ENCODE data around the gene ZFP90.
A peak's percentile ranks its signal among the peaks of the same experiment; 100 is the strongest.

Gene ZFP90

DNA sequence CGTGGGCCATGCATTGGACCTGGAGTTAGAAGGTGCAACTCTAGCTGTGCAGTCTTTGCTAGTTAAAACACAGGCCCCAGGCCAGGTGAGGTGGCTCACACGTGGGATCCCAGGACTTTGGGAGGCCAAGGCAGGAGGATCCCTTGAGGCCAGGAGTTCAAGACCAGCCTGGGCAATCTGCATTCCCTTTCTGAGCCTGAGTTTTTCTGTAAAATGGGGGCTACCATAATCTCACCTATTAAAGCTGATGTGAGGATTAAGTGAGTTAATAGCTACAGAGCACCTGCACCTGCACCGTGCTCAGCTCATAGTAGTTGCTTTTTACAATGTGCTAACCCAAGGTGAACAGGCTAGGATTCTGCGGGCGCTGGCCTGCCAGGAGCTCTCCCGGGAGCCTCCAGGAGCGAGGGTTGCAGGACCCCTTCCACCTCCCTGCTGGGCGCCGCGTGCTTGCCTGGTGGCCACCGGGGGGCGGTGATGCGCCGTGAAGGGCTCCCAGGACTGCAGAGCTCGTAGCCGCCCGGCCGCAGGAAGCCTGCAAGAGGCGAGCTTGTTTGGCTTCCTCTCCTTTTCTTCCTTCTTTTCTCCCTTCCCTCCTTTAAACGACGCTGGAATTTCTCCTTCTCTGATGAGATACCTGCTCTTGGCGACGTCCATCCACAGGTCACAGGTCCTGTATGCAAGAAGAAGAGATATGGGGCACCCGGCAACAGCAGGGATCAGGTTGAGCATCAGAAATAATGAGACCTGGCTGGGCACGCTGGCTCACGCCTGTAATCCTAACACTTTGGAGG is 51.3 kb downstream of the ZFP90 start:
- peak in 4 of 5 experiments; percentile 42 to 58 (median 53) for DNase-seq

DNA sequence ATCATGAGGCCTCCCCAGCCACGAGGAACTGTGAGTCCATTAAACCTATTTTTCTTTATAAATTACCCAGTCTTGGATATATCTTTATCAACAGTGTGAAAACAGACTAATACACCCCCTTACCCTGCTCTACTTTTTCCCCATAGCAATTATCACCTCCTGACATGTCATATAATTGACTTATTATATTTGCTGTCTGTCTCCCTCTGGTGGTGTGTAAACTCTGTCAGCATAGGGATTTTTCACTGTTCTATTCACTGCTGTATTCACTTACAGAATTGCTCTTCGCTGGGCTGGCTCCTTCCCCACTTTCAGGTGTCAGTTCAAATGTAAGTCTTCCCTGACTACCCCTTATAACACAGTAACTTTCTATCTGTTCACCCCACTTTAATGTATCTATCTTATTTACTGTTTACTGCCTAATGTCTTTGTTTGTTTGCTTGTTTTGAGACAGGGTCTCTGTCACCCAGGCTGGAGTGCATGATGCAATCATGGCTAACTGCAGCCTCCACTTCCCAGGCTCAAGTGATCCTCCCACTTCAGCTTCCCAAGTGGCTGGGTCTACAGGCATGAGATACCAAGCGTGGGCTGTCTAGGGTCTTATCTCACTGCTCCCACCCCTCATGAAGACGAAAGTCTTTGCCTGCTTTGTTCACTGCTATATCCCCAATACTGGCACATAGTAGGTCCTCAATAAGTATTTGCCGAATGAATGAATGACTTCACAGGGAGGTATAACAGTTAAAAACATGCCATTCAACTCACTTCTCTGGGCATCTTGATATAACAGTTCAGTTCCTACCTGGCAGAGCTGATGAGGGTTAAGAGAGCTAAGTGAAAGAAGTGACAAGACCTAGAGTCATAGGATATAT is 53.6 kb downstream of the ZFP90 start:
- peak in 2 of 5 experiments; percentile 13 to 30 for DNase-seq

DNA sequence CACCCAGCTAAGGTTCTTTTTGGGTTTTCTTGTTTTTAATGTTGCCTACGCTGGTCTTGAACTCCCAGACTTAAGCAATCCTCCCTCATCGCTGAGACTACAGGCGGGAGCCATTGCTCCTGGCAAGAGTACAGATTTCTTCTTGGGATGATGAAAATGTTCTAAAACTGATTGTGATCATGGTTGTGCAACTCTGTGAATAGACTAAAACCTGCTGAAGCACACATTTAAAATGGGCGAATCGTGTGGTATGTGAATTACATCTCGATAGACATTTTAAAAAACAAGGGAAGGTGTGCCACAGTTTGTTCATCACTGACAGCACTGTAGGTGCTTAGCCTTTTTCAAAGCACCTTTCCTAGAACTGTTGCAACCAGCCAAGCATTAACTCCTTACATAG is 57.2 kb downstream of the ZFP90 start:
- DNase-seq = no peak

DNA sequence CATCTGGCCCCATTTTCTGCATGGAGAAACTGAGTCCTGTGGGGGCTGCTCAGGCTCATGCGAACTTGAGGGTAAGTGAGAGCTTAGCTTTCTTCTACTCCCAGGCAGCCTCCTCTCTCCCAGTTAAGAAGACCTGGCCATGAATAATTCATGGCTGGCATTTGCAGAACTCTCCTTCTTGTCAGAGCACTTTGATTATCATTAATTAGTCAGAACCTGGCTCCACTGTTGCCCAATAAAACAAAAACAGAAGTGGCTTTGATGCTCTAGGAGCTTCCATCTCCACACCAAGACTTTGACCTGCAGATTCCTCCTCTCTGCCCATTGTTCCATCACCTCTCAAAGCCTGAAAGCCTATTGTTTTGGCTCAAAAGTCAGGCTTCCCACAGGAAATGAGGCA is 60.5 kb downstream of the ZFP90 start:
- DNase-seq = no peak

- DNase-seq = no peak
These were observed 66.7 kb downstream of the ZFP90 start for GRCh38 chr16:68605746-68606145.

- no peak for DNase-seq
These were observed 68.4 kb downstream of the ZFP90 start for GRCh38 chr16:68607443-68607842.

DNA sequence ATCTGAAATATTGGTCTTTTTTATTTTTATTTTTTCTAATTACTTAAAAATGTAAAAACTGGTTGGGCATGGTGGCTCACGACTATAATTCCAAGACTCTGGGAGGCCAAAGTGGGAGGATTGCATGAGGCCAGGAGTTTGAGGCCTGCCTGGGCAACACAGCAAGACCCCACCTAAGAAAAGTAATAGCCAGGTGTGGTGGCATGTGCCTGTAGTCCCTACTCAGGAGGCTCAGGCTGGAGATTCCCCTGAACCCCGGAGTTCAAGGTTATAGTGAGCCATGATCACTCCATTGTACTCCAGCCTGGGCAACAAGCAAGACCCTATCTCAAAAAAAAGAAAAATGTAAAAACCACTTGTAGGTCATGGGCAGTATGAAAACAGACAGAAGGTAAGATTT is 69.2 kb downstream of the ZFP90 start:
- no peak for DNase-seq

GRCh38 chr16:68612996-68613395 is 73.9 kb downstream of the ZFP90 start:
- no peak for DNase-seq

- no peak for DNase-seq
These were observed 78.6 kb downstream of the ZFP90 start for GRCh38 chr16:68617734-68618133.
